GDM1 (cell line): ENCODE measurements around the gene PIGA.
A peak's percentile ranks its signal among the peaks of the same experiment; 100 is the strongest.
"Not testable (repeated sequence)": the region's sequence is repeated elsewhere in the genome, so short reads cannot be mapped to it uniquely, and the experiment has no call there.

Source experiments
- DNase-seq: peaks from one replicate; lab custom pipeline; 2025; lab: John Stamatoyannopoulos, UW

PIGA gene

DNA sequence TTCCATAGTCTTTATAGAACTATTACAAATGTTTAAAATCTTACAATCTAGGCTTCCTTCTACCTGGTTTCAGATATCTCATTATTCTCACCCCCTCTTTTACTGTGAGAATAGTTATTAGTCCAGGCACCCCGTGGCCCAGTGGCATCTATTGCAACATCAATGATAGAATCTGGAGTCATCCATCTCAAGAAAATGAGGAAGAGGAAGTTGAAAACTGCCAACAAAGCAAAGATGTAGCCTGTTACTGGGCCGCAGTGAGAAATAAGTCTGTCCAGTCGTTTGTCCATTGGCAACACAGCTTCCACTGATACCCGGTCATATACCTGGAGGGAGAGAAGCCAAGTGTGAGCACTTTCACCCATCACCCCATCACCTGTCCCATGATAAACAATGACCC is 13.9 kb downstream of the PIGA start:
- no peak for DNase-seq

DNA sequence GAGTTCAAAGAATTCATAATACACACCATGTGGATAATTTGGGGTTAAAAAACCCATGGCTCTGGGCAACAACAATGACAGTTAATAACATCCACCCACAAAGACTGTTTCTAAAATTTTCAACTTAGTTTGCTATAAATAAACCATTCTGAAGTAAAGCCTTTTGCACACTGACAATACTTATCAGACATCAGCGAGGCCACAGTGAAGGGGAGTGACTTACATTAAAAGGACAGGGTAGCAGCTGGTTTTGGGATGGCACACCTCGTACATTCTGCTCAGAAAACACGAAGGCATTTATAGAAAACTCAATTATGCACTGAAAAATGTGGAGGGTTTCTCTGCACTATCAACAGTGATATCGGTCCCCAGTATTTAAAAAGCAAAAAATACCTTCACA is 15.0 kb downstream of the PIGA start:
- DNase-seq = no peak

DNA sequence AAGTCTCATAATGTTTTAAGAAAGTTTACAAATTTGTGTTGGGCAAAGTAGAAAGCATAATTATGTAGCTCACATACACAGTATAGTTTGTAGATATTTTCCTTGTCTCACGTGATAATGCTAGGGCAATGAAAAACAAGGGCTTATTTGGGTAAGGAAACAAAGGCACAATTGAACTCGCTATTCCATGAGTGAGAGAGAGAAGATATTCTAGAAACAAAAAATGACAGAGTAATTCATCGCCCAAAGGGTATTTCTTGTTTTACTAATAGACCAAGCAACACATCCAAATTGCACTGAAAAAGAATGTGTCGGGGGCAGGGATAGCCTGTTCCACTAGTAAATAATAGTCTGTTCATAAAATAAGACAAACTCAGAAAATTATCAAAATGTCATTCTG is 16.2 kb downstream of the PIGA start:
- DNase-seq = no peak

DNA sequence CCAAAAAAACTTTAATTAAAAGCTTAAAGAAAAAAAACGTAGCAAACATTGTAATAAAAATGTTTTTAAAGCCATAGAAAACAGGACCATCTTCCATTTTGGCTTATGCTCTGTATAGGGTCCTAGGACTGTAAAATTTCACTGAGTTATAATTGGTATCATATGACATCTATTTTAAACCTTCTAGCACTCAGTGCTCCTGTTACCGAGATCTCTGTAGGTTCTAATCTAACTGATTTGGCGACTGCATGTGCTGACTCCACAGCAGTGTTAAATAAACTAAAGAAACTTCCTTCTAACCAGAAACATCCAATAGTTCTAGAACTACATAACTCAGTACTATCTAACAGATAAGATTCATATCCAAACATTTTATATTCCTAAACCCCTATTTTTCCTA is 19.8 kb downstream of the PIGA start, which contains the start of gene ASB11:
Gene ASB11, minus strand, starts transcription at position 132 of the 400 bp plus-strand sequence. Its CDS starts 35 bp downstream, at position 97.
- no peak for DNase-seq

DNA sequence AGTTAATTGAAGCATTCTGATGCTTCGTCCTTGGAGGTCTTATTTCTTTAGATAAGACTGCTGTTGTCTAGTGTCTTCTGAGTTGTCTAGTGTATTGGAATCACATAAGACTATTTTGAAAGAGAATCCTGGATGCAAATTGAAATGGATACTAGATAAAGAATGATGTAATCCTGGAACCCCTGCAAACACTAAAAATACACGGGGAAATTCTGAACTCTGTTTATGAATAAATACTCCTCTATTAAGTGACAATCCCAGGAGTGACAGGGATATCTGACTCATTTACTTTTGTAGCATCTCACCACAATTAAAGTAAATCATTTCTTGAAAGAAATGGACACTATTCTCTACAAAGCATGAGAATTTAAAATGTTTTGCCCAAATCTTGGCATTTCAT is 20.9 kb downstream of the PIGA start:
- DNase-seq = no peak

DNA sequence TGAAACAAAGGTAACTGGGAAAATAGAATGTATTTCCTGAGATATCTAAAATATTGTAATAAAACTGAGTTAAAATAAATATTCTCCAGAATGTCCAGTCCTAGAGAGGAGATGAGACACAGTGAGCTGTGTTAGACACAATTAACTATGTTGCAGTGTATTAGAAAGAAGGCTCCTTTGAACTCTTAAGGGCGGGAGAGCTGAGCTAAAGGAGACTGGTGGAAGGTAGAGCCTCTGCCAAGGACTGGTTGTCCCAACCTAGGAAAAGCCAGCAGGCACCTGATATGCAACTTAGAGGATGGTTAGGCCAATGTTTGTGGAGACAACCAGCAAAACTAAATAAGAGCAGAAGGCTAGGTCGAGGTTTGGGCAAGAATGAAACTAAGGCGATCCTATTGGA is 24.2 kb downstream of the PIGA start:
- DNase-seq = no peak

DNA sequence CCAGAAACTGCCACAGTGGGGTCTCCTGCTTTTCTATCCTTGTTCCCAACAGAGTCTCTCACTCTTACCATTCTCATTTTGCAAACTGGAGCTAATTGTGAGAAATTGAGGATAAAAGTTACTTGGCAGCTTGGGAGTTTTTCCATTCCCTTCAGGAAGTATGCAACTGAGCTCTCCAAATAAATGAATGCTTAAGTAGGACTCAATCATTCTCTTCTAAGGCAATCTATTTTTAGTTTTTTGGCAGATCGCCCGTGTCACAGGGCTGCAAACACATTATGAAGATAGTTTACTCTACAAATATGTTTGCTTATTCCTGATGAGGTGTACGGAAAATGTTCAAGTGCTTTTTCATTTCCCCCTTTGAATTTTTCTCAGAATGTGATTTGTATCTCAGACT is 25.2 kb downstream of the PIGA start:
- no peak for DNase-seq

DNA sequence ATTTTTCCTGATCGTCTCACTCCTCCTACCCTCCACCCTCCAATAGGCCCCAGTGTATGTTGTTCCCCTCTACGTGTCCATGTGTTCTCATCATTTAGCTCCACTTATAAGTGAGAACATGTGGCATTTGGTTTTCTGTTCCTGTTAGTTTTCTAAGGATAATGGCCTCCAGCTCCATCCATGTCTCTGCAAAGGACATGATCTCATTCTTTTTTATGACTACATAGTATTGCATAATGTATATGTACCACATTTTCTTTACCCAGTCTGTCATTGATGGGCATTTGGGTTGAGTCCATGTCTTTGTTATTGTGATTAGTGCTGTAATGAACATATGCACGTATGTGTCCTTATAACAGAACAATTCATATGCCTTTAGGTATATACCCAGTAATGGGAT is 29.4 kb downstream of the PIGA start:
- not testable (repeated sequence) for DNase-seq

DNA sequence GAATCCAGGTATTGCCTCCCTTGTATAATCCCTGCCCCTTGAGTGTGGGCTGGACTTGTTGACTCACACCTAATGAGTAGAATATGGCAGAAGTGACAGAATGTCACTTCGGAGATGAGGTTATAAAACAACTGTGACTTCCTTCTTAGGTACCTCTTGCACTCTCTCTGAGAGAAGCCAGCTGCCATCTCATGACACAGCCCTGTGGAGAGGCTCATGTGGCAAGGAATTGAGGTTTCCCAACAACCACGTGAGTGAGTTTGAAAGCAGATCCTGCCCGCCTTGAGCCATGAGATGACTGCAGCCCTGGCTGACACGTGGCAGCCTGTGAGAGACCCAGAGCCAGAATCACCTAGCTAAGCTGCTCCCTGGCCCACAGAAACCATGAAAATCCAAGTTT is 33.4 kb downstream of the PIGA start:
- DNase-seq = no peak

DNA sequence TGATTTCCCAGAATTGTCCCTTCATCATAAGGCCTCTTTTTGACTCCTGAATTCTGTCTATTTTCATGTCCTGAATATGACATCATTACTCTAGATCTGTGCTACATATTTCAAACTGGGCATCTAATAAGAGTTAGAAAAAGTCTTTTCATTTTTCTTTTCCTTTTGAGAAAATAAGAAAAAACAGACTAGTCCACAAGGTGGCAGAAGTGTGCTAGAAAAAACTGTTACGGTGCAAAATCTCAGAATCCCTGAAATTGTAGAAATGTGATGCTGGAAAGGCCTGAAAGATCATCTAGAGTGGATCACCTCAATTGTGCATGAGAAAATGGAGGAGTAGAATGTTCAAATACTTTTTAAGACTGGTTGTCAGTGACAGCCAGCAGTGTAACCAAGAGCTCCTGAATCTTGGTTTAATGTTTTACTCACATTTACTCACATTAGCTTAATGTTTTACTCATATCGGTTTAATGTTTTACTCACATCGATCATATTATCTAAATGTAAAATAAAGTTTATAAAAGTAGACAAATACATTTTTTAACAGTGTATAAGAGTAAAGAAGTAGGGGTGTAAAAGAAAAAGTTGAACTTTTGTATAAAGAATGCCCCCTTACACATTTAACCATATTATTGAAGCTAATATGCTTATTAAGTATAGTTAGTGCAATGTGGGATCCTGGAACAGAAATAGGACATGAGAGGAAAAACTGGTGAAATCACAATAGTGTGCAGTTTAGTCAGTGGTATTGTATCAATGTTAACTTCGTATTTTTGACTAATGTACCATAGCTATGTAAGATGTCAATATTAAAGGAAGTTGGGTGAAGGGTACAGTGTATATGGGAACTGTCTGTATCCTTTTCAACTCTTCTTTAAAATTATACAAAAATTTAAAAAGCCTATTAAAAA is 35.1 kb downstream of the PIGA start:
- DNase-seq = no peak

DNA sequence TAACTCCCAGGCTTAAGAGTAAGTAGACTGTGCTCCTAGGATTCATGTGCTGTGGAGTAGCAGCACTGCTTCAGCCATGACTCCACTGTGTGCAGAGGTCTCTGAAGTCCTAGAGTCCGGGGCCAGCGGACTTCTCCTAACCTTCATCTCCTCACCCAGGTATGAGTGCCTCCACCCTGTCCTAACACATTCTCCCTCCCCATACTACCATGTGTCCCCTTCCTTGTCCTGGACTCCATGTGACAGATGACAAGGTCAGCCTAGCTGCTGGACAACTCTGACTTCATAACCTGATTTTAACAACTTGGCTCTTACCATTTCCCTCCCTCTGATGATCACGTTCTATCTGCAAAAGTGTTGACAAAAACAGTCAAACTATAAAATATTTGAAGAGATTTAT is 36.5 kb downstream of the PIGA start:
- no peak for DNase-seq

DNA sequence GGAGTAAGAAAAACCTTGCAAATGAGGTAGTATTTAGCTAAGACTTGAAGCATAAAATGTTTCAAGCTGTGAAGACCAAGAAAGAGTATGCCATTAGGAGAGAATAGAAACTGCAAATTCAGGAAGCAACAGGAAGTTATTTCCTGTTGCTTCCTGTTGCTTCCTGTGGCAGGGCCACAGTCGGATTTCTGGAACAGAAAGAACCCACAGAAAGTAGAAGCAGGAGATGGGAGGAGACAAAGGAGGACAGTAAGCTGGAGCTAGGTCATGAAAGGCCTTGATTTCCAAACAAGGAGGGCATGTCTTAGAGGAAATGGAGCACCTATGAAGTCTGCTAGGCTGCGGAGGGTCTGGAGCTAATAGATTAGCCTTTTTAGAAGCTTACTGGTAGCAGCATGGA is 37.1 kb downstream of the PIGA start:
- no peak for DNase-seq

DNA sequence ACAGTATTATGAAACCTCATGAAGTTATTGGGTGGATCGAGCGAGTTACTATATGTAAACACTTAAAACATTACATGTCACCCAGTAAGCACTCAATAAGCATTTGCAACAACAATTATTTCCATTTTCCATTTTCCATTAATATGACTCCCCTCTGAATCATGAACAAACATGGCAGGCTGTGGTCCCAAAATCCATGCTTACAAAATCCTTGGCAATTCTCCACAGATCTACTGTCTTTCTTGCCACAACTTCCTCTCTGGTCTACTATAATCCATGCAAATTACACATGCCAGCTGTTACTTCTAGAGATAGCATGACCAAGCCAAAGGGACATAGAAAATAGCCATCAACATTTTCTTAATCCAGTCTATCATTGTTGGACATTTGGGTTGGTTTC is 41.9 kb downstream of the PIGA start:
- no peak for DNase-seq

DNA sequence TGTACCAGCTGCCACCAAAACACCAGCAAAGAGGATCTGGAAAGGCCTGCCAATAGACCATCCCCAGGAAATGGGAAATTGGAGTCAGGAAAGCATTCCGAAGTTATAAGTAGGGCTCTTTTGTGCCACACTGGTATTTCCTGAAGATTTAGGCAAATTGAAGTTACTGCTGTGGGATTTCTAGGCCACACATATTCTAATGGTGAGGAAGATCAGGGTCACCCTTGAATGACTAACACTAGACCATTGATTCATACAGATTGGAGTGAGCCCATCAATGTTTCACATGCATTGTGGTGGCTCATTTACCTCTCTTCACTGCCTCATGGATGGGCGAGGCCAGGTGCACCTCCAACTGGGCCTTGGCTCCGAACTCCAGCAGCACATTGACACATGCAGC is 42.5 kb downstream of the PIGA start:
- no peak for DNase-seq

DNA sequence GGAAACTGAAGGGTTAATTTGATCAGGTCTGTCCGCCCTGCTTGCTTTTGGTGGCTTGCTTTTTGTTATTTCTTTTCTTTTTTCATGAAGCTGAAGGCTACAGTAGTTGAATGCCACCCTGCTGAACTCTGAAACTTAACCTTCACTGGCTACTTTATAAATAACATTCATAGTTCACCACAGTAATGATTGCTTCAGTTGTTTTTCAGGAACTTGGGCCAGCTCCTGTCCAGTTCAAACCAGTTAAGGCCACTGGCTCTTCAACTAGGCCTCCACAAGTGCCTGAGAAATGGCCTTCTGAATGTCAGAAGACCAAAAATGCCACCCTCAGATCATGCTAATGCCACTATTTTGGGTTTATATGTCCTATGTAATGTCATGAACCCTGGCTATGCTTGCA is 57.7 kb downstream of the PIGA start:
- DNase-seq = no peak

DNA sequence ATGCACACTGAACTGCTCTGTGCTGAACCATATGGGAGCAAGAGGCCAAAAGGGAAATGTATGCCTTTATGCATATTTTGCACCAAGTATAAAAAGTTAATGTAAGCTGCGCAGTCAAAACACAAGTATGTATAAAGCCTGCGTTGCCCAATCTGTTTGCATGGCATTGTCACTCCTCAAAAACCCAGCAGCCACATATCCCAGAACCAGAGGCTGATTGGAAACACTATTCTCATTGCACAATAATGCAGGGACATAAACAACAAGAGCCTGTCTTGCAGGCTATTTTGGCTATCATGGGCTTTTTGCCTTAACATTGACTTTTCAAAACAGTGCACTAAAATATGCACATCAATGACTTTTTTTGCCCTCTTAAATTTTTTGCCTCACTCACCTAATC is 60.4 kb downstream of the PIGA start:
- no peak for DNase-seq

DNA sequence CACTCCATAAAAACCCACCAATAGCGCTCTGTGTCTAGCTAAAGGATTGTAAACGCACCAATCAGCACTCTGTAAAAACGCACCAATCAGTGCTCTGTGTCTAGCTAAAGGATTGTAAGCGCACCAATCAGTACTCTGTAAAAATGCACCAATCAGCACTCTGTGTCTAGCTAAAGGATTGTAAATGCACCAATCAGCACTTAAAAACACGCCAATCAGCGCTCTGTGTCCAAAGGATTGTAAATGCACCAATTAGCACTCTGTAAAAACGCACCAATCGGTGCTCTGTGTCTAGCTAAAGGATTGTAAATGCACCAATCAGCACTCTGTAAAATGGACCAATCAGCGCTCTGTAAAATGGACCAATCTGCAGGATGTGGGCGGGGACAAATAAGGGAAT is 62.0 kb downstream of the PIGA start:
- not testable (repeated sequence) for DNase-seq

DNA sequence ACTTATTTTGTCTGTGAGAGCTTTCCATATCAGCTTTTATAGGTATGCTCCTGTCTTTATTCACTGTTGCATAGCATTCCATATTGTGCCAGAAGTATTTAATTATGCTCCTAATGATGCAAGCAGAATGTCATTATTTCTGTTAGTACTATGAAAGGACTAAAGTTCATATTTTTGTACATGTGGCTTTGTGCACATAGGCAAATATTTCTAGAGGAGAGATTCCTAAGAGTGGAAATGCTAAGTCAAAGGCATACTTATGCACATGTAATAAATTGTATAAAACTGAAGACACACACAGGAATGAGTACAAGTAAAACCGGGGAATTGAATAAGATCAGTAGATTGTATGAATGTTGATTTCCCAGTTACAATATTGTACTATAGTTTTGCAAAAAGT is 63.6 kb downstream of the PIGA start:
- no peak for DNase-seq

DNA sequence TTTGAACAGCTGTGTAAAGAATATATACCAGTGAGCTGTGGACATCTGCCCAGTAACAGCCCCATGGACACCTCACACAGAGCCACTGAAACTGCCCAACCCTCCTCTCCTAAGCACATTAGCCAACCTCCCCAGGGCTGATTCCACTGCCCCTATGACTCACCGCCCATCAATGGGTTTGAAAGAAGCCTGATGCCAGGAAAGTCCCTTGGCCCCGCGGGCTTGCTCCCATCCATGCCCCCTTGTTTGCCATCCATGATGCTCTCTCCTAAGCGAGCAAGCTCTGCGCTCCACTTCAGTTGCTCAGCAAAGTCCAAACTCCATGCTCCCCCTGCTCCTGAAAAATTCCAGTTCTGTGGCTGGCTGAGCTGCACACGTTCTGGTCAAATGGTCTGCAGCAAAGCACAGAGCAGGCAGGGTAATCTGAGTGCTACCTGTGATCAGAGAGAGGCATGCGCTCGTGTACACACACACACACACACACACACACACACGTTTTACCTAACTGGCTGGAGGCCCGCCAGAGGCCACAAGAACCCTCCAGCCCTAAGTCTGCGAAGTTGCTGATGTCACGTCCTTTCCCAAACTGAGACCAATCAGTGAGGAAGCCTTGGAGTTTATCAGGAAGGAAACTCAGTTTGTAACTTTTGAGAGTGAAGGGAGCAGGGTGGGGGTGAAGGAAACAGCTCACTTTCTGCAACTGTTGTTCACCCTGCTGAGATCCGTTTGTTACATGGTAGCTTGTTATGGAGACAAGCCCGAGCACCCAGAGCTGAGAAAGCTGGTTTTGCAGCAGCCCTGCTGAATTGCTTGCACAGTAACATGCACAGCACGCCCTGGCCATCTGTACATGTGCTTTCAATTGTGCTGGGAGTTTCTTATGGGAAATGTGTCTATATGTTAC is 65.5 kb downstream of the PIGA start, which contains the start of gene ASB9:
Gene ASB9, minus strand, starts transcription at position 466 of the 904 bp plus-strand sequence. Its CDS starts 209 bp downstream, at position 257.
- DNase-seq = peak; percentile 59
